ENCODE data around the gene PGBD5.
A peak's percentile ranks its signal among the peaks of the same experiment; 100 is the strongest.

PGBD5 gene

DNA sequence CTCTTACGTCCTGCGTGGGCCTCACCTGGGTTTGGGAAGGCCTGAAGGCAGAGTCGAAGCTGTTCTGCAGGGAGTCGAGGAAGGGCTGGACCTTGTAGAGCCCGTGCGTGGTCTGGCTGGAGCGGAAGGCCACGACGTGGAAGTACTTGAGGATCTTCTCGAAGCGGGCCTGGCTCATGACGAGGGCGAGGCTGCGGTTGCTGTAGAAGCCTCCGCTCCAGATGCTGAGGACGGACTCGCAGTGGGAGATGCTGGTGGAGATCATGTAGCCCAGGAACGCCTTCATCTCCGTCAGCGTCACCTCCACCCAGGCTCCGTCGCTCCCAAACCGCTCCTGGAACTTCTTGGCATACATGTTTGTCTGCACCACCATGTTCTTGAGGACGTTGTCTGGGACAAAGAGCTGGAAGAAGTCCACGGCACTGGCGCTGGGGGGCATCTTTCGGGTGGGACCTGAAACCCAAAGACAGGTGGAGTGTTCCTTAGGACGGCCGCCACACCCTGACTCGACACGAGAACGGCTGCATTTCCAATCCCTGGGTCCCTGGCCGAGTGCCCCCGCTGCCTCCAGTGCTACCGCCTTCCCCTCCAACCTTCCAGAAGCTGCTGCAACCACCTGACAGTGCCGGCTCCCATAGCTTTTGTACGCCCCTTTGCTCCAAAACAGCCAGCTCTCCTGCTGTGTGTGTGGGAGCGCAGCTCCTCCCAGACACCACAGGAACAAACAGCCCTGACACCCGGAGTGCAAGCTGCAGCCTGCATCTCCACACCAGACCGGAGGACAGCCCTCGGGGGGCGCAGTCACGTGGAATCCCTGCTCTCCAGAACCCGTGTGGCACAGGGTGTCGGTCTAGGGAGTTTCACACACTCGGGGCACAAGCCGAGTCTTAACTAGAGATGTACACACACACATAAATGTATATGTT lies 69.0 kb downstream of the PGBD5 start:
- peaks cover 0 to 8% of the 10 kb centered on the region in 2 donors for H3K9me3 Mint-ChIP-seq
- no peaks in the 10 kb centered on the region for H3K4me1 Mint-ChIP-seq
- ATAC-seq (no peak), DNase-seq (no peak)
- H3K4me3 Mint-ChIP-seq, result no peak overlapping the region
- H3K27ac Mint-ChIP-seq, result no peak overlapping the region
- H3K27me3 Mint-ChIP-seq, result no peaks in the 10 kb centered on the region

DNA sequence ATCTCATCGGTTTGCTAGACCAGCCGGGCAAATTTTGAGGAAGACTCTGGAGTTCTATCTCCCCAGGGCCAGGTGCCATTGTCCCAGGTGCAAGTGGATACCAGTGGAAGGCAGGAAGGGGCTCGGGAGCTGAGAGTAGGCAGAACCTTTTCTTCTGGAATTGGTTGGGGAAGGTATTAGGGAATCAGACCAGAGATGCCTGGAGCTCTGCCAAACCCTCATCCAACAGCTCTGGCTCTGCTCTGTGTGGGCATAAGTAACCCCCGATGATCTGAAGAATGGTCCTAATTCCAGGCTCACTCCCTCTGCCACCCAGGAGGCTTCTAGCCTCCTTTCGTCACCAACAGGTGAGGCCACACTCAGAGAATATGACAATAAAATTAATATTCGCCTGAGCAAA lies 69.9 kb downstream of the PGBD5 start:
- peaks cover 0 to 8% of the 10 kb centered on the region in 2 donors for H3K9me3 Mint-ChIP-seq
- H3K27ac Mint-ChIP-seq, result no peak overlapping the region
- H3K4me3 Mint-ChIP-seq, result no peak overlapping the region
- no peaks in the 10 kb centered on the region for H3K4me1 Mint-ChIP-seq
- DNase-seq, result no peak
- no peaks in the 10 kb centered on the region for H3K27me3 Mint-ChIP-seq
- ATAC-seq, result no peak

DNA sequence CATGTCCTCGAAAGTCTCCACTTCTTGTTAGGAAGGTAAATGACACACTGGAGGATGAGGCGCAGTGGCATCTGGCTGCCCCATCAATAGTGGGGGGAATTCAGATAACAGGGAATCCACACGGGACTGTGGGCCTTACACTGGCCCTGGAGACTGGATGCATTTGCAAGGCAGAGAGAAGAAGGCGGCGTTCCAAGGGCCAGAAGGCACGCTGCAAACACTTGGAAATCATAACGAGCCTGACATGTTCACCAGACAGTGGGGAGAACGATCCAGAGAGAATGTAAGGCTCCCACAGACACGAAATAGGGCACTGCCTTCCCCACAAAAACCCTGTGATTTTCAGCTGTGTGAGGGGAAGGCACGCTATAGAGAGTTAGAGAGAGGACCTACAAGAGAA lies 70.5 kb downstream of the PGBD5 start:
- H3K9me3 Mint-ChIP-seq, result peaks cover 0 to 2% of the 10 kb centered on the region in 2 donors
- no peak for ATAC-seq
- H3K4me3 Mint-ChIP-seq, result no peak overlapping the region
- H3K27ac Mint-ChIP-seq, result no peak overlapping the region
- DNase-seq, result no peak
- H3K4me1 Mint-ChIP-seq, result no peaks in the 10 kb centered on the region
- peaks cover under 1% of the 10 kb centered on the region for H3K27me3 Mint-ChIP-seq

DNA sequence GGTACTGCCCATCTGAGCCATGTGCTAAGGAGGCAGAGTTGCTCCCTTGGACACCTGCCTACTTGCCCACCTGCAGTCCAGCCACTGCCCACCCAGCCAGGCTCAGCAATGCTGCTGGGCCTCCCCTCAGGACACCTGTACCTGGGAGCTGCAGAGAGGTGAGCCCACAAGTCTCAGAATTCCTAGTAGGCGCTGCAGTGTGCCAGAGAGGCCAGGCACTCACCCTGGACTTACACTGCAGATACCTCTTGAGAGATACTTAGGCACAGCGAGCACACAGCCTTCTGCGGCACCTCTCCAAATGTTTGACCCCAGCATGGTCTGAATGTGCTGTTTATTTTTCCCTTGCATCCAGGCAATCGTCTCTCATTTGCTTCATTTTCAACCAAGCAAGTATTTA lies 71.0 kb downstream of the PGBD5 start:
- peaks cover 6% of the 10 kb centered on the region for H3K27me3 Mint-ChIP-seq
- no peak overlapping the region for H3K27ac Mint-ChIP-seq
- DNase-seq (no peak), ATAC-seq (no peak)
- H3K9me3 Mint-ChIP-seq, result no peaks in the 10 kb centered on the region
- no peaks in the 10 kb centered on the region for H3K4me1 Mint-ChIP-seq
- no peak overlapping the region for H3K4me3 Mint-ChIP-seq

DNA sequence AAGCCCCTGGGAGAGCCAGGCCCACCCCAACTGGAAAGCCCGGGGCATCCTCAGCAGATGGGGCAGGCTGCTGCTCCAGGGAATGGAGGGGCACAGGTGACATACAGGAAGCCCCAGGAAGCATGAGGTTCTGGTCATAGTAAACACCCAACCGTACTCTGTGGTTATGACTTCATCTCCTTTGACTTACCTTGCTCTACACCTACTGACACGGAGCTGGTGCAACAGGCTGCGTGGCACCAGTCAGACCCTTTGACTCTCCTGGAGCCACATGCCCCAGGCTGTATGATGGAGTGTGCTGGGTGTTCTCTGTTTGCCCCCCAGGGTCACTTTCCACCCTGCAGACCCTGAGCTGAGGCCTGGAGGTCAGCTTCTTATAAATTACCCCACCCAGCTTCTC lies 72.1 kb downstream of the PGBD5 start:
- no peaks in the 10 kb centered on the region for H3K9me3 Mint-ChIP-seq
- H3K4me3 Mint-ChIP-seq, result no peak overlapping the region
- H3K27me3 Mint-ChIP-seq, result peaks cover 17% of the 10 kb centered on the region
- DNase-seq (no peak), ATAC-seq (peak; percentile 23)
- H3K27ac Mint-ChIP-seq, result no peak overlapping the region
- no peaks in the 10 kb centered on the region for H3K4me1 Mint-ChIP-seq

DNA sequence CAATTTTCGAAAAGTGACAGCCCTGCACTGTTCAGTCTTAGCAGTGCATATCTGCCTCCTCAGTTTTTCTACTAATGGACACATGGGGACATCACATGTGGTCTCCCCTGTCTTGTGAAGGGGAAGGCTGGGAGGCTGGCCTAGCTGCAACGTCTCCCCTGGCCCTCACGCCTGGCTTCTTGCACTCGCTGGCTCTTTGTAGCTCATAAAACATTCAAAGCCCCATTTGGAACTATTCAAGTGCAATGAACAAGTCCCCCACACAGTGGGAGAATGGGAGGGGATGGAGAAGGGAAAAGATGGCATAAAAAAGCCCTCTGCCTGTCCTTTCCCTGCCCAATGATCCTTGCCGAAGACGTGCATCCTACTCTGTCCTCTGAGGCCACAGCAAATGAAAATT lies 73.6 kb downstream of the PGBD5 start:
- Mint-ChIP-seq H3K9me3 (no peaks in the 10 kb centered on the region), H3K4me3 (no peak overlapping the region), H3K4me1 (no peaks in the 10 kb centered on the region), H3K27ac (no peak overlapping the region), H3K27me3 (peaks cover 22% of the 10 kb centered on the region)
- no peak for ATAC-seq
- DNase-seq, result no peak

DNA sequence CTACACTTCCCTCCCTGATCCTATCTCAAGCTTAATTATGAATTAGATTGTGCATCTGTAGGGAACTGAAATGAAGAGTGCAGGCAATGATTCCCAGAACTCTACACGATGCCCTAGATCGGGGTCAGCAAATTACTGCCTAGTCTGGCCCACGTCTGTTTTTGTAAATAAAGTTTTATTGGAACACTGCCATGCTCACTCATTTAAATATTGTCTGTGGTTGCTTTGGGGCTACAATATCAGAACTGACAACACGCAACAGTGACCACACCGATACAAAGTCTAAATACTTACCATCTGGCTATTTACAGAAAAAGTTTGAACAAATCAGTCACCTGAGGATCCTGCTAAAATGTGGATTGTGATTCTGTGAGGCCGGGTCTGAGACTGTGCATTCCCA lies 74.1 kb downstream of the PGBD5 start:
- no peaks in the 10 kb centered on the region for H3K4me1 Mint-ChIP-seq
- DNase-seq (no peak), ATAC-seq (no peak)
- no peaks in the 10 kb centered on the region for H3K9me3 Mint-ChIP-seq
- H3K27me3 Mint-ChIP-seq, result peaks cover 22% of the 10 kb centered on the region
- H3K4me3 Mint-ChIP-seq, result no peak overlapping the region
- H3K27ac Mint-ChIP-seq, result no peak overlapping the region

DNA sequence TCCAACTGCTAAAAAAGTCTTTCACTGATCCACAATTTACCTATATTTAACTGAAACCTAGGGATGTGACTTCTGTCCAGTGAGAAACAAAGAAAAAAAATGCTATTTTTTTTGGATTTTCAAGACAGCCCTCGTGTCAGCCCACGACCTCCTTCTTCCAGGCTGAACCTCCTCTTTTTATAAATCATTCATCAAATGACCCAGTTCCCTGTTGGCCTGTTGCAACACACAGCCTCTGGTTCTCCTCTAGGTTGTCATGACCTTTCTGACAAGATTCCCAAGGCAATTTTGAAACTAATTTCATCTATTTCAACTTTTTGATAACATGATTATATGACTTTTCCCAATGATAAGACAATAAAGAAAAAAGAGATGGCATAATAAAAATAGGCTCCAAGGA lies 74.6 kb downstream of the PGBD5 start:
- no peak for DNase-seq
- ATAC-seq, result no peak
- Mint-ChIP-seq H3K27me3 (peaks cover 22% of the 10 kb centered on the region), H3K4me3 (no peak overlapping the region), H3K27ac (no peak overlapping the region), H3K9me3 (no peaks in the 10 kb centered on the region), H3K4me1 (no peaks in the 10 kb centered on the region)

DNA sequence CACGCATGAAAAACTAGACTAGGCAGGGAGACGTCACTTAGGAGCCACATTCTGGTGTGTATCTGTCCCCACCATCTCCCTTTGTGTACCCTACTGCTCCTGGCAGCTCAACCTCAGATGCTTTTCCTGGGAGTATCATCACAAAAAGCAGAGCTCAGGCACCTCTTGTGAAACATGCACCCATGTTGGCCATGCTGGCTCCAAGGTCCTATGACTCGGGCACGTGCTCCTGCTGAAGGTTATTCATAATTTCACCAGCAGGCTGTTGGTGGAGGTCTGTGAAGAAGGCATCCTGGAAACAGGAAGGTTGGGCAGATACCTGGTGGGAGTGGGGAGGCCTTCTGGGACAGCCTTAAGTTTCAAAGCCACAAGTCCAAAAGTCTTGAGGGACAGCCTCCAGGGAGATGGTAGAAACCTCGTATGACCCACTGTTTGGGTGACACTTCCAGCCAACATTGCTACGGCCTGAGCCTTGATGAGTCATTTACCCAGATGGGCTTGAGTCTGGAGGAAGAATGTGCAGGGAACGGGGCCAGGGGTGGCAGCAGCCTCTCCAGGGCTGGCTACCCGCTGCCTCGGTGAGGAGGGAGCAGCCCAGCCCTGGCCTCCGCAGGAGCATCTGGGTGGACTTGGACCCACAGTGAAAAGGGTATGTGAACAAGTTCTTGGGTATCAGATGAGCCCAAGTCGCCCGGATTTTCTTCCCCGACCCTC lies 75.8 kb downstream of the PGBD5 start:
- peaks cover 22% of the 10 kb centered on the region for H3K27me3 Mint-ChIP-seq
- DNase-seq, result no peak
- no peak for ATAC-seq
- H3K4me1 Mint-ChIP-seq, result no peaks in the 10 kb centered on the region
- no peak overlapping the region for H3K27ac Mint-ChIP-seq
- H3K9me3 Mint-ChIP-seq, result no peaks in the 10 kb centered on the region
- no peak overlapping the region for H3K4me3 Mint-ChIP-seq

DNA sequence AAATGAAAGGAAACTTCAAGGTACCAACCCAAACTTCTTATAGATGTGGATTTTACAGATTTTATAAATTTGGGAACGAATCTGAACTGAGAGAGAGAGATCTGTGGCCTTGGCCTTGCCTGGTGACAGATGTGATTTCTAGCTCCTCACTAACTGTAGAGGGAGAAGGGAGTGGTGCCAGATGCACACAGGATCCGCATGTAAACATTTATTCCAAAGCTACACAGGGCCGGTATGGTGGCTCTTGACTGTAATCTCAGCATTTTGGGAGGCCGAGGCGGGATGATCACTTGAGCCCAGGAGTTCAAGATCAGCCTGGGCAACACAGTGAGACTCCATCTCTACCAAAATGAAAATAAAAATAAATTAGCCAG lies 77.1 kb downstream of the PGBD5 start:
- Mint-ChIP-seq H3K27me3 (peaks cover 32% of the 10 kb centered on the region), H3K9me3 (no peaks in the 10 kb centered on the region), H3K27ac (no peak overlapping the region), H3K4me3 (no peak overlapping the region), H3K4me1 (no peaks in the 10 kb centered on the region)
- DNase-seq (no peak), ATAC-seq (no peak)

DNA sequence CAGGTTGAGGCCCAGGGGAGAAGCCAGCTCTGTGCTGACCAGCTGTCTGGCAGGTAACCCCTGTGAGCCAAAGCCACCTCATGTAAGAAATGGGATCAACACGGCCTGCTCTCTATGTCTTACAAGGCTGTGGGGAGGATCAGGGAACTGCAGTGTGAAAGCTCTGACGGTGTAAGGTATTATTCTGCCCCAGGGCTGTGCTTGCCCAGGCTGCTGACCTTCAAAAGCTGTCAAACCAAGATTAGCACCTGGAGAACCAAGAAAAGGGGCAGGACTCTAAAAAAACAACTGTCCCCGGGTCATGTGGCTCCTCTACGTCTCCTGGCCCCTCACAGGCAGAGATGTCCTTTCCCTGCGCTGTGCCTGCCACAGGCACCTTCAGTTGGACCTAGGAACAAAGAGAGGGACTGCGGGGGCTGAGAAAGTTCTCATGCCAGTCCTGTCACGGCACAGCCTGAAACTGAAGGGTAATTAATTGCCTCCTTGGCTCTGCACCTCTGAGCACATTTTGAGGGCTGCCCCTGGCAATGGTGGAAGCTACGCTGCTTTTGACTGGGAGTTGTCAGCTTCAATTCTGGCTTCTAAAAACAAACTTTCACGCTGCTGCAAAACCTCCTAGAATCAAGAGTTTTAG lies 77.6 kb downstream of the PGBD5 start:
- Mint-ChIP-seq H3K4me1 (no peaks in the 10 kb centered on the region), H3K27ac (no peak overlapping the region), H3K27me3 (peaks cover 35% of the 10 kb centered on the region), H3K4me3 (no peak overlapping the region), H3K9me3 (no peaks in the 10 kb centered on the region)
- DNase-seq (no peak), ATAC-seq (no peak)

DNA sequence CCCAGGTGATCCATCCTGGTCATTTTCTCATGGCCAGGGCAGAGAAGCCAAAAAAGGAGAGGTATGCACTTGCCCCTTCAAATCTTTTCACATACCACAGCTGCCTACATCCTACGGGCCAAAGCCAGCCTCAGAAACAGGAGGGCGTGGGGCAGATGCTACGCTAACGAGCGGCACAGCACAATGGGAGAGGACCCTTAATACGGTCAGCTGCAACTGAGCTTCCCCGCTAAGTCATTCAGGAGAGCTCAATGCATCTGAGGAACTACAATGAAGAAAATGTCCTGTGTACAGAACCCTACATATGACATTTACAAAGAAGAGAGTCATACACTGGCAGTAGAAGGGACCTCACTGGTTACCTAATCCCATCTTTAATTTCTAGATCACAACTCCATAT lies 78.2 kb downstream of the PGBD5 start:
- H3K9me3 Mint-ChIP-seq, result no peaks in the 10 kb centered on the region
- H3K27ac Mint-ChIP-seq, result peak overlapping the region in 1 of 2 donors; percentile 34
- peaks cover 41% of the 10 kb centered on the region for H3K27me3 Mint-ChIP-seq
- H3K4me3 Mint-ChIP-seq, result no peak overlapping the region
- H3K4me1 Mint-ChIP-seq, result no peaks in the 10 kb centered on the region
- no peak for ATAC-seq
- DNase-seq, result no peak

DNA sequence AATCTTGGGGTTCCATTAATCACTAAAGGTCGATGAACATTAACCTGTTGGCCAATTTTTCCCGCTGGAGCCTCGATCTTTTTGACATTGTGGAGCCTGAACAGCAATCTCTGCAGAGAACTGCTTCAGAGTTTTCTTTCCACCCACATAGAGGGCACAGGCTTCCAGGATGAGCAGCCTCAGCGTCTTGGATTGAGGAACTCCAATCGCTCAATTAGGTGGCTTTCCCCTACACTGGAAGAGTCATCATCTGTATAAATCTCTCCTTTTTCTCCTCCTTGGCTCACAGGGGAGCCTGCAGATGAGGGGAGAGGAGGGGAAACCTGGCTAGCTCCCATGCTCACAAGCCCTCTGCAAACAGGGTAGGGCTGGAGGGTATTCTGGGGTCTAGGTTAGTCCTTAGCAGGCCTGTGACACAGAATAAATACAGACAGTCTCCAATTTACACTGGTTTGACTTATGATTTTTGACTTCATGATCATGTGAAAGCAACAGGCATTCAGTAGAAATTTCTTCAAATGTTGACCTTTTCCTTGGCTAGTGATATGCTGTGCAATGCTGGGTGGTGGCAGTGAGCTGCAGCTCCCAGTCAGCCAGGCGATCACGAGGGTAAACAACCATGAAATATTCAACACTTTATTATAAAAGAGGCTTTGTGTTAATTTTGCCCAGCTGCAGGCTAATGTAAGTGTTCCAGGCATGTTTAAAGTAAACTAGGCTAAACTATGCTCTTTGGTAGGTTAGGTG lies 80.8 kb downstream of the PGBD5 start:
- Mint-ChIP-seq H3K27me3 (peaks cover 46% of the 10 kb centered on the region), H3K27ac (no peak overlapping the region), H3K4me1 (no peaks in the 10 kb centered on the region), H3K4me3 (no peak overlapping the region), H3K9me3 (no peaks in the 10 kb centered on the region)
- DNase-seq (no peak), ATAC-seq (no peak)

DNA sequence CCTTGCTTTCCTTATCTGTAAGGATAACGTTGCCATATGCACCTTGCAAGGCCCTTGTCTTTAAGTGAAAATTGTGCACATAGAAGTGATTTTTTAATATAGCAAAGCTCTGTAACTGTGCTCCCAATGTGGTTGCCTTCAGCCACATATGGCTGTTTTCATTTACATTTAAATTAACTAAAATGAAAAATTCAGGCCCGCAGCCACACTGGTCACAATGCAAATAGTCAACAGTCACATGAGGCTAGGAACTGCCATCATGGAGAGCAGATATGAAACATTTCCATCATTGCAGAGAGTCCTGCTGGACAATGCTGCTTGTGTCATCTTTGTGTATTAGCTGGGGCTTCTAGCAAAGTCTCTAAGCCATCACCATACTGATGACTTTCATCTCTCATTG lies 83.4 kb downstream of the PGBD5 start:
- Mint-ChIP-seq H3K27ac (no peak overlapping the region), H3K27me3 (peaks cover 29% of the 10 kb centered on the region), H3K4me1 (no peaks in the 10 kb centered on the region), H3K4me3 (no peak overlapping the region), H3K9me3 (no peaks in the 10 kb centered on the region)
- DNase-seq, result no peak
- no peak for ATAC-seq

DNA sequence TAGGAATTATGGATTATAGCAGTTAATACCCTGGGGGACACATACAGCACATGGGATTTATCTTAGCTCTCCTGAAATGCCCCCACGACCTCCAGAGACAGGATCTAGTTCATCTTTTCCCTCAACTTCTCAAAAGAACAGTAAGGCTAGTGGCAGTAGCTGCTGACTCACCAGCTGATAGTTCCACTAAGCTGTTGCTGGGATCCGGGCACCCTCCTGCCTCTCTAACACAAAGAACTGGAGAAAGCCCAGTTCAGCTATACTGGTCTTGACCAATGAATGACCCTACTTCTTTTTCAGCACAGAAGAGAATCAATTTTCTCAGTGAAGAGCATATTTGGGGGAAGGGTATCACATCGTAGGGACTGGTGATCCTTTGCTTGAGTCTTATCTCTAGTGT lies 84.1 kb downstream of the PGBD5 start:
- Mint-ChIP-seq H3K27ac (no peak overlapping the region), H3K4me1 (no peaks in the 10 kb centered on the region), H3K27me3 (peaks cover 36% of the 10 kb centered on the region), H3K9me3 (no peaks in the 10 kb centered on the region), H3K4me3 (no peak overlapping the region)
- DNase-seq, result no peak
- no peak for ATAC-seq

All from stimulated activated naive CD8-positive, alpha-beta T cell treated with anti-CD3 and anti-CD28 coated beads, Interleukin-15, amount 100 ng/mL, for 72 hours (primary cell).